HG02840 (cell line): ENCODE results near the gene SRP68.
"Not testable (repeated sequence)": the region's sequence is repeated elsewhere in the genome, so short reads cannot be mapped to it uniquely, and the experiment has no call there.

Experiments used
- ATAC-seq: cut with Tn5 transposase; IDR thresholded peaks from one replicate; pipeline ENCODE4 v1.9.1; 2021; ENCODE audit warnings: mild to moderate bottlenecking, moderate library complexity, moderate number of reproducible peaks; ENCODE audit not compliant: unreplicated experiment, low FRiP score

Gene SRP68

DNA sequence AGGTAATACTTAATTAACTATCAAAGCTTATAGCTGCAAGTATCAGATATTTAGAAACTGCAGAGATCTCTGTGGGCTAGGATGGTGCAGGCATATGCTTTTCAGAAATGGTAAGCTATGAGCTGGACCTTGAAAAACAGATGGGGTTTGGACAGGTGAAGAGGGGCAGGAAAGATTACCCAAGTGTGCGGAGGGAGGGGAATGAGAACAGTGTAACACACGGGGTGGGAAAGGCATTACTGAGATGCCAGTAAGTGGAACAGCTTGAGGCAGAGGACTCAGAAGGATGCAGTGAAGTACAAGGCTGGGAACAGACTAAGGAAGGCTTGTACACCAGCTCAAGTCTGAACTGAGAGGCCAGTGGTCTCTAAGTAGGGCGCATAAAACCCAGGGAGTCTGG lies 23.1 kb downstream of the SRP68 start:
- ATAC-seq, result no peak

DNA sequence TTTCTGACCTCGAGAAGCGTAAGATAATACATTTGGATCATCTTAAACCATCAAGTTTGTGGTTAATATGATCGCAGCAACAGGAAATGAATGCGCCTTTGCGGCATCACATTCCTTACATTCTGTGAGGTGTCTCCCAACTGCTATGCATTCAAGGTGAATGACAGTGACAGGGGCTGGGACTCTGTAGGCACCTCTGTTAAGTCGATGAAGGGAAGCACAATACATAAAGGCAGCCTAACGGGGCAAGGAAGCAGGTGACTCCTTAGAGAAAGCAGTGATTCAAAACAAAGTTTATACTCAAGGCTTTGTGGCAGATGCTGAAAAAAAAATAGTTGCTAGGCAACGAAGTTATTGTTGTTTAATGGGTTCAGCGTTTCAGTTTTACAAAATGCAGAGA lies 23.6 kb downstream of the SRP68 start:
- no peak for ATAC-seq

DNA sequence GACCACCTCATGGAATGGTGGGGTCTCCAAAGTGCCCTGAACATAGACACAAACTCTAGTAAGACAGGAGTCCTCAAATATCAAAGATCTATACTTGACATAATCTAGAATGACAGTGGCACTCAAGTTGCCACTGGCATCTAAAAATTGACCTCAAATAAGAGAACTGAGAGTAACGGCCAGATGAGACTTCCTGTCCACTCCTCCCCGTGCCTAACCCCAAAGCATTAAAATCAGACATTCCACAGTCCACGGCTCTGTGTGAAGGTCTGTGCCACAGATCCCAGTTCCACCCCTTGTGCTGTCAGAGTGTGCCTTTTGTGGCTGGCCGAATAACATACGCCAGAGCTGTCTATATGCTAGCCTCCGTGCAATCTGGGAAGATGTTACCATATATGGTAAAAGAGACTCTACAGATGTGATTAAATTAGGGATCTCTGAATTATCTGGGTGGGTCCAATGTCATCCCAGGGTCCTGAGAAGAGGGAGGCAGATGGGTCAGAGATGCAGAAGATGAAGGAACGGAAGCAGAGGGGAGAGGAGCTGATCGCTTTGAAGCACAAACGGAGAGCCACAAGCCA lies 24.2 kb downstream of the SRP68 start:
- no peak for ATAC-seq

DNA sequence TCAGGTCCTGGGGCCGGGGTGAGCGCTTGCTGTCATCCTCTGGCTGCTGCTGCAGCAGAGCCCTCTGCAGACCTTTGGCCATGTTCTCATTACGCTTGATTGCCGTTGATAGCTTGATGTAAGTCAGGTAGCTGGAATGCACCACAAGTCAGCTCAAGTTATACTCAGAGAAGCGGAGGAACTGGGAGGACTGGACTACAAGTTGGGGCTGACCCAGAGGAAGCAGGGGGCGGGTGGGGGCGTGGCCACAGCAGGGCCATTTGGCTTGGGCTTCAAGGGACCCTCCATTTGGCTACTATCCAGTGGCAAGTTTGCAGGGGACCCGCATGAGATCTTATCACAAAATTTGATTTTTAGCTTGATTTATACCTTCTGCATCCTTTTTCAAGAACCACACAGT lies 26.3 kb downstream of the SRP68 start:
- no peak for ATAC-seq

DNA sequence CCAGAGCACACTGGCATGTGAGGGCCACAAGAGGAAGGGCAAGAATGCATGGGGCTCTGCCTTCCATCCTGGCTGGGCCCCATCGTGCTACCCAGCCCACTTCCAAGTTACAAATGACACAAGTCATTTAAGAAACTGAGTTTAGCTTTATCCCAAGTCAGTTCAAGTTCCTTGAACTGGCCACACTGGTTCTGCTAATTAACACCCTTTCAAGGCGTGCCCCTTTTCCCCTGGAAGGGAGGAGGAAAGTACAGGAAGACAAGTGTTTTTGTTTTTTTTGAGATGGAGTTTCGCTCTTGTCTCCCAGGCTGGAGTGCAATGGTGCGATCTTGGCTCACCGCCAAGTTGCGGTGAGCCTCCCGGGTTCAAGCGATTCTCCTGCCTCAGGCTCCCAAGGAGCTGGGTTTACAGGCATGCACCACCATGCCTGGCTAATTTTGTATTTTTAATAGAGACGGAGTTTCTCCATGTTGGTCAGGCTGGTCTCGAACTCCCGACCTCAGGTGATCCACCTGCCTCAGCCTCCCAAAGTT lies 27.8 kb downstream of the SRP68 start:
- ATAC-seq, result not testable (repeated sequence)

DNA sequence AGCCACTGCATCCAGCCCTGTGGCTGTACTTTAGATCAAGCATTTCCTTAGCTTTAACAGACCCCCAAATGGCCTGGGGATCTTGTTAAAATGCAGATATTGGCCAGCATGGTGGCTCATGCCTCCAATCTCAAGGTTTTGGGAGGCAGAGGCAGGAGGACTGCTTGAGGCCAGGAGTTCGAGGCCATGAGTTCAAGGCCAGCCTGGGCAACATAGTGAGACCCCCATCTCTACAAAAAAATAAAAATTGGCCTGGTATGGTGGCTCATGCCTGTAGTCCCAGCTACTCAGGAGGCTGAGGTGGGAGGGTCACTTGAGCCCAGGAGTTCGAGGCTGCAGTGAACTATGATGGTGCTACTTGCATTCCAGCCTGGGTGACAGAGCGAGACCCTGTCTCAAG lies 29.4 kb downstream of the SRP68 start:
- not testable (repeated sequence) for ATAC-seq

DNA sequence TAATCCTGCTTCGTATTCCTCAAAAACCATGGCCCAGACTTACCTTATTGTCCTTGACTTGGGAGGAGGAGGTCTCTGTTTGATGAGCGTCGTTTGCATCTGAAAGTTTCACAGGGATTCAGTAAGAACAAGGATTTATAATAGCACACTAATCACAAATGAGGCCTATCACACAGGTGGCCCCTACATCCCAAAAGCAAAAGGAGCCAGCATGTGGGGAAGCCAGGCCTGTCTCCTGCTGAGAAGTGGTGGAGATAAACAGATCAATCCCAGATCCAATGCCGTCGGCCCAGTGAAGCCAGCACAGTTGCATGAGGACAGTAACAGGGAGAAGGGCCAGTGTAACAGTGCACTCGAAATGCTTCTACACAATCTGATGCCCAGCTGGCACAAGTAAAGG lies 31.9 kb downstream of the SRP68 start:
- ATAC-seq, result no peak

DNA sequence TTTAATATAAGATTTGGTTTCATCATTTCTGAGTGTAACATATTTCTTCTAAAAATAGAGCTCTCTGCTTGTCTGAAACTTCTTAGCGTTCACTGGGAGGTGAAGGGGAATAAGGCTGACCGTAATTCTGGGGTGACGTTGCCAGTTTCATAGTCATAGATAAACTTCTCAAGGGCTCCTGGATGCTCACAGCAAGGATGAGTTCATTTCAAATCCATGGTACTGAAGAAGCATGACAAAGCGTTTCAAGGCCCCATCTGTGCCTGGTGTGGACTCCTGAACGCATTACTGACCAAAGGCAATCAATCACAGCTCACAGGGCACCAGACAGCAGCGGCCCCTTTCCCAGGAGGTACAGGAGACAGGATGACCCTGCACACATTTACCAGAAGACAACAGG lies 33.2 kb downstream of the SRP68 start:
- ATAC-seq, result no peak

DNA sequence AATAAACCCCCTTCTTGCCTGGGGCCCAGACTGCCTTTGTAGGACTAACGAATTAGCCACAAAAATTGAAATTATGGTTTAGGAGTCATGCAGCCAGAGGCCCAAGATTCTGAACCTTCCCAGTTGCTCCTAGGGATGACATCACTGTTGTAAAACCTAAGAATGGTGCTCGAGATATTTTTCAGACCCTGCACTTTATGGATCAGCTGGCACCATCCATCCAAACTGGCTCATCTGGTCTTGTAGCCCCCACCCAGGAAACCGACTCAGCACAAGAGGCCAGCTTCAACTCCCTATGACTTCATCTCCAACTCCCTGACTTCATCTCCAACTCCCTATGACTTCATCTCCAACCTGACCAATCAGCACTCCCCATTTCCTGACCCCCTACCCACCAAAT lies 34.3 kb downstream of the SRP68 start:
- no peak for ATAC-seq

DNA sequence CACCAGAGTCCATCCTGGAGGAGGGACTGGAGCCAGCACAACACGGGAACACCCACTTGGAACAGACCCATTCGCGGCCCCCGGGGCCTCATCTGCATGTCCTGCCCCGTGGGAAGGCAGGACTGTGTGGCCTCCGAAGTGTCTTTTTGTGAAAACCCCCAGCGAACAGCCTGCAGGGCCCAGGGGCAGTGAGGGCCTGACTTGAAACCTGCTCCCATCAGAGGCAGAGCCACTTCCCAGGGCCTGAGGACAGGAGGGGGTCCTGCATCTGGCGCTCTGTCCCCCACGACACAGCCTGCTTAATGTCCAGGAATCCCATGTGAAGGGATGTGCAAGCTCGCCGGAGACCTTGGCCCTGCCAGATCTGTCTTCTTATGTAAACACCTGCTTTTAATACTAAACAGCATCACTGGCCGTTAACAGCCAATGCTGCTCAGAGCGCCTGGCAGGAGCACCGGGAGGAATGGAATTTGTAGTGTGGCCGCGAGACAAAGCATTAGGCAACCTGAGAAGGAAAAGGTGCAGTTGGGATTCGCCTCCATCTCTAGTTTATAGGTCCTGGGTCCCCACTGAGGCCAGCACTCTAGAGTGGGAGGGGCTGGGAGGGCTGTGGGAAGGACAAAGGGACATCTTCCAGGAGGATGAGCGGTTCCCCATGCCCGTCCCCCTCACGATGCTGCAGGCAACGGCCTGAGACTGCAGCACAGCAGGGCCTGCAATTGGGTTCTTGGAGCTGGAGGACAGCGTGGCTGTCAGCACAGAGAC lies 35.6 kb downstream of the SRP68 start:
- ATAC-seq, result no peak

DNA sequence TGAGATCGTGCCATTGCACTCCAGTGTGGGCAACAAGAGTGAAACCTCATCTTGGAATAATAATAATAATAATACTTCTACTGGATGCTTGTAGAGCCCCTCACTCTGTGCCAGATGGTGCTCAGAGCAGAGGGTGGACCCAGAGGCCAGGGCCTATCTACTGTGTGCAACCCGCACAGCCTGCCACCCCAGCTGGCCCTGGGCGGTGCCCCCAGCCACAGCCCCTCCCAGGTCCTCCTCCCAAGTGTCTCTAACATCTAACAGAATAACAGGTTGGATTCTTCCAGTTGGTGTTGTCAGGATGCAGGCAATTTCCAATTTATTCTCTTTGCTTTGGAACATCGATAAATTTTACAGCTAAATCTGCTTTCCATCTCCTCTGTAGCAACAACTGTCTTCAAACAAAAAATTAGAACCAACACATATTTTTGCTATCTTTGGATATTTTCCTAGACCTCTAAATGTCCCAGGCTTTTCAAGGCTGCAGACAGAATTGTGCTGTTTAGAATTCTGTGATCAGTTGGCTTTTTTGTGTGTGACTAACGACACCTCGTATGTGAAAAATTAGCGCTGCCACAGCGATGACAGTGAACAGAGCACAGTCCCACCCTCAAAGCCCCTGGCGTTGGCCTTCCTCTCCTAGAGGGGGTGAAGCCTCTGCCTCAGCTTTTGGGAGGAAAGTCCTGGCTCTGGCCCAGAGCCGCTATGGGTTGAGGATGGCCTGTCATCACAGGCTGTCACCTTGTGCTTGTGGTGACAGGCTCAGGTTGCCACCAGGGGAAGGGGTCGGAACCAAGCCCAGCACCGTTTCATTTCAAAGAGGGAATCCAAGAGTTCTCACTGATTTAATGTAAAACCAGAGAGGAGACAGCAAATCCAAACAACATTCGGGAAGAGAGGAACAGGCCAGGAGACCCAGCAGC lies 37.6 kb downstream of the SRP68 start:
- ATAC-seq, result no peak

DNA sequence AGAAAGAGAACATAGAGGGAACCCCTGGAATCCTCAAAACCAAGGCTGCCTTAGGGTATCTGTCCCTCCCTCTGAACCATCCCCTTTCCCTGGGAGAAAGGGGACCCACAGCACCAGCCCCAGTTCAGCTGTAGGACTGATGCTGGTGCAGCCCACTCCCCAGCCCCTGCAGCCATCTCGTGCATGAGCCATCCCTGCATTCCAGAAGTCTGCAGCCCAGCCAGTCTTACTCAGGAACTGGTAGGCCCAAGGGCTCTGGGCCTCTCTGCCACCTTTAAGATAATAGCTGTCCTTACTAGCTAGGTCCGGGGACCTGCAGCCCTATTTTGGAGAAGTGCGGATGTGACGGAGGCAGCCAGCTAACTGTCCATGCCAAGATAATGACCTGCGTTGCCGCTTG lies 39.2 kb downstream of the SRP68 start:
- no peak for ATAC-seq

DNA sequence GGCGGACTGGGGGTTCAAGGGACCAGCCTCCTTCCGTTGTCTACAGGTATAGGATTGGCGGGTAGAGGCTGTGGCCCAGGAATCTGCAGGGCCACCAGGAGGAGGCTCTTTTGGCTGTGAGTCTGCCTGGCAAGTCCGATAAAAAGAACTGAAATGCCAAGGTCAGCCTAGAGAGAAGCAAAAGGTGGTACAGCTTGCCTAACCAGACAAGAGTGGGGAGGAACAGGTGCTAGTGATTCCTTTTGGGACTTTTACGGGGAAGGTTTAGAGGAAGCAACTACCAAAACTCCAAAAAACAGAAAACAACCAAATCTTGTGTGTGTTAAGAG lies 39.6 kb downstream of the SRP68 start:
- no peak for ATAC-seq

DNA sequence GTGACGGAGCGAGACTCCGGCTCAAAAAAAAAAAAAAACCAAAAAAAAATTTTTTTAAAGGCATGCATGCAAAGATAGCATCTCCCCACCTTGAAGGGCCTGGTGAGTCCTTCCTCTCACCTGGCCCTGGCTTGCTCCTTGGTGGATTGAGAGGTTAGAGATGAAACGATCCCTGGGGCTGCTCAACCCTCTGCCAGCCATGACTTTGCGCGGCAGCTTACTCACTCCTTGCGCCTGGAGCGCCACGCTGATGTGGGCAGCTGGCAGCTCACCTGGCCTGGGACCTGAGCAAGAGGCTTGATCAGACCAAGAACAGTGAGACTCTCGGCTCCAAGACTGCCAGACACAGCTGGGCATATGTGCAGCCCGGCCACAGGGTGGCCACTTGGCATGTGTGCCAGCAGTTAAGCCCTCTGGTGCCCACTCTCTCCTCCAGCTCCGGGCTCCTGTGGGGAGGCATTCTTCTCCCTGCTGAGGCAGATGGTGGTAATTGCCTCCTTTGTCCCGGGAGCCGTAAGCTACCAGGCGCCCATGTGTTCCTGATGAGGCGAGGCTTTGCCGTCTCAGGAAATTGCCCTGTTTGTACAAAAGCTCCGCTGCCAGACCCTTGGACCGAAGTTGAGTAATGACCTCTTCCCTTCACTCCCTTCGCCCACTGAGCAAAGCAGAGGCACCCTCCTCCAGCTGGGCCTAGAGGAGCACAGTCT lies 40.1 kb downstream of the SRP68 start:
- ATAC-seq, result no peak

DNA sequence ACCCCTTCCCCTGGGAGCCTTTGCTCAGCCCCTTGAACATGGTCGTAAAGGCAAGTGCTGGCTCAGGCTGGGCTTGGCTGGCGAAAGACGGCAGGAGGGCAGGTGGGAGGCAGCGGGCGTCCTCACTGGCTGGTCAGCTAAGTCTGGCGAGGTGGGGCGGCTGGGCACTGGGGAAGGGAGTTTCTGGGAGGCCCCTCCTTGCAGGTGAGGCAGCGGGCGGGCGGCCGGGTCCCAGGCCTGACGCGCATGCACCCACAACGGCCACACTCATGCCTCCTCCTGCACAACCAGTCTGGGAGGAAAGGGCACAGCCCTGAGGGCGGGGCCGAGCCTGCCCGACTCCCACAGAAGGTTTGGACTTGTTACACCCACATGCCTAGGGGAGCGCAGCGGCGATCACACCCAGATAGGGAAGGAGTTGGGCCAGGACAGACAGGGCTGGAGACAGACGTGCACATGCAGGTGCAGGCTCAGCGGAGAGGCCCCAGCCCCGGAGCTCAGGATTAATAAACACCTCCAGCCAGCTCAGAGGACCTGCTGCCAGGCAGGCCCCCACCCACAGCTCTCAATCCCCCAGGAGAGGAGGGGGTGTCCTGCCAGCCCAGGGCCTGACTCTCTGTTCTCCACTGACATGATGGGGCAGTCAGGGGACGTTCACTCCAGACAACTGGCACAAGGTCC lies 45.0 kb downstream of the SRP68 start, which contains the start of gene EVPL:
Gene EVPL, minus strand, starts transcription at position 148 of the 681 bp plus-strand sequence. Its CDS starts 108 bp downstream, at position 40.
- ATAC-seq, result no peak

DNA sequence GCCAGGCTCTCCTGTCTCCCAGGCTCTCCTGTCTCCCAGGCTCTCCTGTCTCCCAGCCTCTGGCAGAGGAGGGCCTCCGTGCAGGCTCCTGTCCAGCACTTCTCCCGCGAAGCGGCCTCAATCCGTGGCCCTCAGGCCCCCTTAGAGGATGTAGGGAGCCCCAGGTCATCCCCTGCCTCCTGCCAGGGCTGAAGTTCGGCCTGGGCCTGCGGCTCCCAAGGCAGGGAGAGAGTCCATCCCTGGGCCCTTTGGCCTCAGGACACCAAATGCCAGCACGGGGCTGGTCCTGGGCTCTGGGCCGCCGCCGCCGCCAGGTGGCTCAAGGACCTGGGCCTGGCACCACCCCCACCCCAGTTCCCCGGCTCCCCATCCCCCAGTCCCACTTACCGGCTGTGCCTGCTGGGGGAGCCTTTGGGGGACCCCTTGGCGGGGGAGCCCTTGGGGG lies 45.6 kb downstream of the SRP68 start:
- ATAC-seq, result no peak

DNA sequence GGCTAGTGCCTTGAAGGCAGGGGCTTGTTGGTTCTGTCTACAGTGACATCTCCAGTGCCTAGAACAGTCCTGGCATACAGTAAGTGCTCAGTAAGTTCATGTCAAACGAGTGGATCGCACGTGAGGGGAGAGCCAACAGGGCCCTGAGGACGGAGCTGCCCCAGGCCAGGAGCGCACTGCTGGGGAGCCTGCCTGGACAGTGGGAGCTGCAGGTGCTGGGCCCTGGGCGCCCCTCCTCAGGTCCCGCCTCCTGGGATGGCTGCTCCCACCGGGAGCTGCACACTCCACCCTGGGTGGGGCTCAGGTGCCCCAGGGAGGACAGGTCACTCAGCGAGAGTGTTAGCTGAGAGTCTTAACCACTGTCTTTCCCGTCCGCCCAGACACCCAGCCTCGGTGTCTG lies 47.0 kb downstream of the SRP68 start:
- ATAC-seq, result no peak

DNA sequence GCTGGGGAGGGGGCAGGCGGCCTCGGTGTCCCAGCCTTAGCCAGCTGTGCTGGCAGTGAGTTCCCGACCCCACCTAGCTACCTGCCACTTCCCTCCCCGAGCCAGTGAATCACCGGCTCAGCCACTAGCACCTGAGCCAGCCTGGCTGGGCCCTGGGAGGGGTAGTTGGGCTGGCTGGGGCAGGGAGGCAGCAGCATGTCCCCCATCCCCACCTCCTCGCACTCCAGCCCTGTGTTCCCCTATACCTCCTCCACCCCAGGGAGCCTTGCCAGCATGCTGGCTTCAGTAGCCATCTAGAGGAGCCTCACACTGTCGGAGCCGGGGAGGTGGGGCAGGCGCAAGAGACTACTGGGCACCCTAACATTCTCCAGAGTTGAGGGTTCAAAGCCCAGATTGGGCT lies 48.0 kb downstream of the SRP68 start:
- no peak for ATAC-seq

DNA sequence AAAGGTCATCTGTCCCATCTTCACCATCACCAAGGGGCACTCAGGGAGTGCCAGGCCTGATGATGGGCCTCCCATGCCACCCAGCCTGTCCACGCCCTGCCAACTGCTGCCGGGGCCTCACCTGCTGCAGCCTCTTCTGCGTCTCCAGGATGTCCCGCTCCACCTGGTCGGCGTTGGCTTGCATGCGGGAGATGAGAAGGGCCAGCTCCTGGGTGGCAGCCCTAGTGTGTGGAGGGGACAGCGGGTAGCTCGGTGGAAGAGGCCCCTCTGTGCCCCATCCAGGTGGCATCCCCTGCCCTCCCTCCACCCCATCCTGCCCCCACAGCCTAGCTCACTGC lies 48.4 kb downstream of the SRP68 start:
- ATAC-seq, result no peak
